Tibial nerve (tissue), 4 donors: Measurements from ENCODE around the gene CLEC3A.

Source experiments
- EP300 ChIP-seq, 2 donors: sonication (generic); formaldehyde crosslinking; IDR thresholded peaks; one replicate each; pipeline ENCODE4 v1.6.1; 2017; ENCODE audit warnings: antibody characterized with exemption in 2 of 2, mild to moderate bottlenecking in 1 of 2
- POLR2A ChIP-seq, 2 donors: fragments of 450-650 bp; IDR thresholded peaks; one replicate each; pipeline ENCODE4 v1.6.1; 2017; ENCODE audit warnings: antibody characterized with exemption in 2 of 2, mild to moderate bottlenecking in 2 of 2, moderate library complexity in 2 of 2
- TF ChIP-seq, protein P1 (sequence below), 5 experiments: fragments of 200-600 bp in 3 of 5; fragments of 450-650 bp in 2 of 5; sonication (generic) in 3 of 5; IDR thresholded peaks; one replicate each; pipeline ENCODE4 v1.5.1; 2016 to 2019; ENCODE audit warnings: antibody characterized with exemption in 5 of 5, mild to moderate bottlenecking in 3 of 5, moderate library complexity in 2 of 5

DNA sequence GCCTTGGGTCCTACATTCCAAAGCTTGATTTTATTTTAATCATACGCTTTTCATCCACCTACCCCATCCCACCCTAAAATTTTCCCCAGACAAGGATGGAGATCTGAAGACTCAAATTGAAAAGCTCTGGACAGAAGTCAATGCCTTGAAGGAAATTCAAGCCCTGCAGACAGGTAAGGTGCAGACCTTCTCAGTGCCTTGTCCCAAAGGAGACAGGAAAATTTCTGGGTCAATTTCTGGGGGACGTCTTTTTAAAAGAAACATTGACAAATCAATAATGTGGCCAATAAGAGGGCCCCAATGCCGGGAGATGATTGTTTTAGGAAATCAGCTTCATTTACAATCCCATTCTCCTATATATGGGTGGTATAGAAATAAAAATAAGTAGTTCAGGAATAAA, 5.7 kb downstream of the CLEC3A start:
- TF ChIP-seq, protein P1, sequence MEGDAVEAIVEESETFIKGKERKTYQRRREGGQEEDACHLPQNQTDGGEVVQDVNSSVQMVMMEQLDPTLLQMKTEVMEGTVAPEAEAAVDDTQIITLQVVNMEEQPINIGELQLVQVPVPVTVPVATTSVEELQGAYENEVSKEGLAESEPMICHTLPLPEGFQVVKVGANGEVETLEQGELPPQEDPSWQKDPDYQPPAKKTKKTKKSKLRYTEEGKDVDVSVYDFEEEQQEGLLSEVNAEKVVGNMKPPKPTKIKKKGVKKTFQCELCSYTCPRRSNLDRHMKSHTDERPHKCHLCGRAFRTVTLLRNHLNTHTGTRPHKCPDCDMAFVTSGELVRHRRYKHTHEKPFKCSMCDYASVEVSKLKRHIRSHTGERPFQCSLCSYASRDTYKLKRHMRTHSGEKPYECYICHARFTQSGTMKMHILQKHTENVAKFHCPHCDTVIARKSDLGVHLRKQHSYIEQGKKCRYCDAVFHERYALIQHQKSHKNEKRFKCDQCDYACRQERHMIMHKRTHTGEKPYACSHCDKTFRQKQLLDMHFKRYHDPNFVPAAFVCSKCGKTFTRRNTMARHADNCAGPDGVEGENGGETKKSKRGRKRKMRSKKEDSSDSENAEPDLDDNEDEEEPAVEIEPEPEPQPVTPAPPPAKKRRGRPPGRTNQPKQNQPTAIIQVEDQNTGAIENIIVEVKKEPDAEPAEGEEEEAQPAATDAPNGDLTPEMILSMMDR (IDR thresholded peaks at IDR 0.05), result no peak
- no peak for TF ChIP-seq EP300 (IDR thresholded peaks at IDR 0.05)
- no peak for TF ChIP-seq POLR2A (IDR thresholded peaks at IDR 0.05)
